Tibial artery (tissue), 4 donors: ENCODE results near the gene TMTC2.

ENCODE experiments used
- DNase-seq, 2 donors: peaks; one replicate each; pipeline ENCODE4 v3.0.0-alpha.2; 2019
- H3K27ac ChIP-seq, 2 donors: fragments of 200-600 bp; sonication (generic) in 1 of 2; 1 replicate in 1 of 2; 2 replicates in 1 of 2; pipeline ENCODE4 v1.5.1; 2018 to 2019; ENCODE audit warnings: mild to moderate bottlenecking in 1 of 2
- H3K27me3 ChIP-seq, 2 donors: fragments of 200-600 bp; sonication (generic) in 1 of 2; one replicate each; pipeline versions ENCODE4 v1.5.1 to v1.6.0; 2016 to 2019
- H3K36me3 ChIP-seq, 3 donors: fragments of 200-600 bp; sonication (generic) in 2 of 3; one replicate each; pipeline ENCODE4 v1.5.1; 2016 to 2019; ENCODE audit warnings: mild to moderate bottlenecking in 2 of 3
- H3K4me1 ChIP-seq, 4 donors: fragments of 200-600 bp; sonication (generic) in 2 of 4; 1 replicate in 3 of 4; 2 replicates in 1 of 4; pipeline ENCODE4 v1.5.1; 2016 to 2019
- H3K4me3 ChIP-seq, 2 donors: fragments of 200-600 bp; sonication (generic) in 1 of 2; 1 replicate in 1 of 2; 2 replicates in 1 of 2; pipeline ENCODE4 v1.5.1; 2018 to 2019; ENCODE audit warnings: mild to moderate bottlenecking in 2 of 2
- H3K9me3 ChIP-seq, 3 donors: fragments of 200-600 bp; sonication (generic) in 1 of 3; one replicate each; pipeline ENCODE4 v1.5.1; 2016 to 2019
- intact Hi-C: fragments of 100-400 bp; cut with DNase I; formaldehyde crosslinking; loops from one replicate; pipeline ENCODE4 v1.15.0; 2023; ENCODE audit warnings: low total_unique reads
- TF ChIP-seq, protein P1 (sequence below), 2 experiments: fragments of 200-600 bp in 1 of 2; fragments of 450-650 bp in 1 of 2; IDR thresholded peaks; one replicate each; pipeline ENCODE4 v1.5.1; 2017 to 2019; ENCODE audit warnings: antibody characterized with exemption in 2 of 2, mild to moderate bottlenecking in 1 of 2, moderate library complexity in 1 of 2

TMTC2 gene

DNA sequence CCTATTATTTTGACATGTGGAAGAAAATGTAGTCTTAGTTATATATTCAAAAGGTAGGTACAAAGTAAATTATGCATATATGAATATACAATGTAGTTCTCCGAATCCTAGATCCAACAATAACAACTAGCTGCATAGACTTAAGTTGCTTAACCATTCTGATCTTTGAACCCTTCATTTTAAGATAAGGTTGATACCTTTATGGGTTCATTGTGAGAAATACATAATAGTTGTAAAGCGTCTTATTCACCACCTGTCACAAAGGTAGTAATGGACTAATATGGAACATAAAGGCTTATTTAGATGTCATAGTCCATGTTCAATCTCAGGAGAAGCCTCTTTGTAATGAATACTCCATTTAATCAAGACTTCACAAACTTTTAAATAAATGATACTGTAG is 263.6 kb downstream of the TMTC2 start:
- intact Hi-C loops, result no loop called here
- TF ChIP-seq, protein P1, sequence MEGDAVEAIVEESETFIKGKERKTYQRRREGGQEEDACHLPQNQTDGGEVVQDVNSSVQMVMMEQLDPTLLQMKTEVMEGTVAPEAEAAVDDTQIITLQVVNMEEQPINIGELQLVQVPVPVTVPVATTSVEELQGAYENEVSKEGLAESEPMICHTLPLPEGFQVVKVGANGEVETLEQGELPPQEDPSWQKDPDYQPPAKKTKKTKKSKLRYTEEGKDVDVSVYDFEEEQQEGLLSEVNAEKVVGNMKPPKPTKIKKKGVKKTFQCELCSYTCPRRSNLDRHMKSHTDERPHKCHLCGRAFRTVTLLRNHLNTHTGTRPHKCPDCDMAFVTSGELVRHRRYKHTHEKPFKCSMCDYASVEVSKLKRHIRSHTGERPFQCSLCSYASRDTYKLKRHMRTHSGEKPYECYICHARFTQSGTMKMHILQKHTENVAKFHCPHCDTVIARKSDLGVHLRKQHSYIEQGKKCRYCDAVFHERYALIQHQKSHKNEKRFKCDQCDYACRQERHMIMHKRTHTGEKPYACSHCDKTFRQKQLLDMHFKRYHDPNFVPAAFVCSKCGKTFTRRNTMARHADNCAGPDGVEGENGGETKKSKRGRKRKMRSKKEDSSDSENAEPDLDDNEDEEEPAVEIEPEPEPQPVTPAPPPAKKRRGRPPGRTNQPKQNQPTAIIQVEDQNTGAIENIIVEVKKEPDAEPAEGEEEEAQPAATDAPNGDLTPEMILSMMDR (IDR thresholded peaks at IDR 0.05), result no peak

DNA sequence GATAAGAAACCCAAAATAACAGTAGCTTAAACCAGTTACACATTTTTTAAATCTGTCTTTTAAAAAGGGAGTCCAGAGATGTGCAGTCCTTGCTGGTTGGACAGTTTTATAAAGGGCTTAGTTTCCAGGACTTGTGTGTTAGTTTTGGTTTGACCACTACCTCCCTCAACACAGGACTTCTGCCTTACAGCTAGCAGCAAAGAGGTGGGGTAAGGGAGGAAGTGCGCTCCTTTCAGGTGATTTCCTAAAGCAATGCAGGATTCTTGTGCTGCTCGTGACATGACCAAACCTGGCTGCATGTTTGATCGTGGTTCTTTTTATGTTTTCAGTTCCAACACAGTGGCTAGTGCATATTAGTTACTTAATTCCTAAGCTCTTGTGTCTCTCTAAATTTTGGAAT is 266.2 kb downstream of the TMTC2 start:
- intact Hi-C loops, result no loop called here
- no peaks in the 10 kb centered on the region for H3K4me1 ChIP-seq
- DNase-seq, result no peak
- H3K36me3 ChIP-seq, result no peaks in the 10 kb centered on the region
- H3K27me3 ChIP-seq, result no peaks in the 10 kb centered on the region
- no peak overlapping the region for H3K4me3 ChIP-seq
- H3K27ac ChIP-seq, result no peak overlapping the region
- no peaks in the 10 kb centered on the region for H3K9me3 ChIP-seq
- TF ChIP-seq, protein P1 (IDR thresholded peaks at IDR 0.05), result no peak

More for the DNA sequence above, 263.6 kb downstream of the TMTC2 start:
- H3K9me3 ChIP-seq, result no peaks in the 10 kb centered on the region
- H3K4me3 ChIP-seq, result no peak overlapping the region
- H3K27ac ChIP-seq, result no peak overlapping the region
- H3K36me3 ChIP-seq, result no peaks in the 10 kb centered on the region
- no peaks in the 10 kb centered on the region for H3K27me3 ChIP-seq
- DNase-seq, result no peak
- no peaks in the 10 kb centered on the region for H3K4me1 ChIP-seq

DNA sequence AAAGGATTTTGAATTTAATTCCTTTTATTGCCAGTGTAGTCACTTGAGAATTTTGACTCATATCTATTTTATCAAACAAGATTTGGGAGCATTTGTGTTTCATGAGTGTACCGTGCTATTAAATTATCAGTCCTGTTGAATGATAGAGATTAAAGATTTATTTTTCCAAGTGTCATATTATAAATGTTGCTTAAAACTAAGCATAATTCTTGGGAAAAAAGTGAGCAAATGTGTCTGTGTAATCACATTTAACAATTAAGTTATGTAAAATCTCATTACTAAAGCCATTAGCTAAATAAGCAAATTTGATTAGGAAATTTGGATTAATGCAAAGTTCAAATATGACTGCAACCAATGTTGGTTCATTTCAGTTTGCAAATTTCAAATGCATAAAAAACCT is 266.7 kb downstream of the TMTC2 start:
- Histone ChIP-seq H3K9me3 (no peaks in the 10 kb centered on the region), H3K4me3 (no peak overlapping the region), H3K4me1 (no peaks in the 10 kb centered on the region), H3K36me3 (no peaks in the 10 kb centered on the region), H3K27me3 (no peaks in the 10 kb centered on the region), H3K27ac (no peak overlapping the region)
- intact Hi-C loops, result no loop called here
- TF ChIP-seq, protein P1 (IDR thresholded peaks at IDR 0.05), result no peak
- no peak for DNase-seq

DNA sequence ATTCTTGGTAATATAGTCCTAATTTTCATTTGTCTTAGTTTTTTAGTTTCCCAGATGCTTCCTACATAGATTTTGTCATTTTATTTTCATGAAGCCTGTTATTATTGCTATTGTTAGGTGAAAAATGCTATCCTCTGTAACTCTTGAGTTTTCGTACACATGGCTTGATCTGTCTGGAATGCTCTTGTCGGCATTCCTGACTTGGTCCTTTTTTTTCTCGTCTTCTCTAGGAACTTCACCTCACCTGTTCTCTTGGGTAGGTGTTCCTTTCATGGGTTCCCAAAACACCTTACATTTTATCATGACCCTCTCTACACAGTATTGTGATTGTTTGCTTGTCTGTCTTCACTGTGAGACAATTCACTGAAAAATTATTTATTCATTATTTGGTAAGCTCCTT is 267.4 kb downstream of the TMTC2 start:
- Histone ChIP-seq H3K27me3 (no peaks in the 10 kb centered on the region), H3K9me3 (no peaks in the 10 kb centered on the region), H3K4me1 (no peaks in the 10 kb centered on the region), H3K36me3 (no peaks in the 10 kb centered on the region), H3K4me3 (no peak overlapping the region), H3K27ac (no peak overlapping the region)
- TF ChIP-seq, protein P1 (IDR thresholded peaks at IDR 0.05), result no peak
- DNase-seq, result no peak
- intact Hi-C loops, result no loop called here

DNA sequence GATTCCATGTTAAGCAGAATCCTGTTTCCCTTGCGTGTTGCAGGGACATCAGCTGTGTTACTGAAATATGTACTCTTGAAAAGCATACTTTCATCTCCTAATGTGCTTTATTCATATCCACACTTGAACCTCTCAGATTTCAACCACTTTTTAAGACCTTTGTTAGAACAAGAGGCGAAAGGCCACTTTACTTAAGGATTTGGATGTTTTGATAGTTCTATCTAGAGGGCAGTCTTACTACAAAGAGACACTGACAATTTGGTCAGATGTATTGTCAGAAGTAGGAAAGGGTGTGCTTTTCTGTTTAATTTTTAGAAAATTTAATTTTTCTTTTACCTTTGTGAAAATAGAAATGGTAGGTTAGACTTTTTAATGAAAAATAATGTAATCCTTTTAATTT is 267.9 kb downstream of the TMTC2 start:
- Histone ChIP-seq H3K27me3 (no peaks in the 10 kb centered on the region), H3K9me3 (no peaks in the 10 kb centered on the region), H3K27ac (no peak overlapping the region), H3K4me3 (no peak overlapping the region), H3K4me1 (no peaks in the 10 kb centered on the region), H3K36me3 (no peaks in the 10 kb centered on the region)
- DNase-seq, result no peak
- TF ChIP-seq, protein P1 (IDR thresholded peaks at IDR 0.05), result no peak
- intact Hi-C loops, result no loop called here

DNA sequence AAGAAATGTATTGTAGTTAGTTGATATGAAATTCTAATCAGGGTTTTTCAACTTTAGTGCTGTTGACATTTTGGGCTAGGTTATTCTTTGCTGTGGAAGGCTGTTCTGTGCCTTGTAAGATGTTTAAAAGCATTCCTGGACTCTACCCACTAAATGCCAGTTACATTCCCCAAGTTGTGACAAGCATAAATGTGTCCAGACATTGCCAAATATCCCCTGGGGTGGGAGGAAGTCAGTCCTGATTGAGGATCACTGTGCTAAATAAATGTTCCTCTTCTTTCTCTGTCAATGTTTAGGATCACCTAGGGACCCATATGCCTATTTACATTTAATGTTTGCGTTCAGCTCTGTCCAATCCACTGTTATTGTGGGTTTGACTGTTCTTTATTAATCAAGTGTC is 268.3 kb downstream of the TMTC2 start:
- DNase-seq, result no peak
- Histone ChIP-seq H3K4me3 (no peak overlapping the region), H3K36me3 (no peaks in the 10 kb centered on the region), H3K27me3 (no peaks in the 10 kb centered on the region), H3K9me3 (no peaks in the 10 kb centered on the region), H3K27ac (no peak overlapping the region), H3K4me1 (no peaks in the 10 kb centered on the region)
- TF ChIP-seq, protein P1 (IDR thresholded peaks at IDR 0.05), result no peak
- intact Hi-C loops, result no loop called here
